Measurements from ENCODE around the gene ZNF429. TPM values are rescaled to one million over a fixed set of nuclear protein-coding genes. Genes with fewer than 3 reads are reported as not detected.

Gene ZNF429
- total and polyA plus RNA-seq, 2 donors from 2014 or later: 8.3 to 21.3 TPM

GRCh38 chr19:21491146-21491545 lies 14.3 kb upstream of the ZNF429 start:
- FAIRE-seq: no peak

GRCh38 chr19:21492947-21493906 lies 12.2 kb upstream of the ZNF429 start:
- Histone ChIP-seq H3K9me3 (ENCODE audit: control insufficient read depth in 2 of 3, insufficient read depth in 1 of 3, low read length in 3 of 3) (no peaks in the 10 kb centered on the region), H3K9ac (ENCODE audit: low read length in 3 of 3) (no peak overlapping the region), H3K4me1 (ENCODE audit: control insufficient read depth in 2 of 3, insufficient read depth in 2 of 3, low read depth in 1 of 3, low read length in 3 of 3) (no peaks in the 10 kb centered on the region), H3K27me3 (ENCODE audit: control insufficient read depth, insufficient read depth, low read length) (no peaks in the 10 kb centered on the region), H3K4me3 (ENCODE audit: low read length in 3 of 3) (no peak overlapping the region), H3K36me3 (ENCODE audit: control insufficient read depth in 2 of 3, insufficient read depth in 3 of 3, low read length in 3 of 3) (no peaks in the 10 kb centered on the region), H3K27ac (ENCODE audit: low read depth in 2 of 2, low read length in 2 of 2) (no peak overlapping the region)
- intact Hi-C loops (cut with DNase I): no loop called here
- no peak for DNase-seq
- TF ChIP-seq CTCF (IDR thresholded peaks at IDR 0.05; ENCODE audit: borderline replicate concordance, extremely low read depth, insufficient read depth): no peak
- no peak for FAIRE-seq

More at GRCh38 chr19:21491146-21491545, 14.3 kb upstream of the ZNF429 start:
- no peaks in the 10 kb centered on the region for H3K27me3 ChIP-seq (ENCODE audit: control insufficient read depth, insufficient read depth, low read length)
- no peaks in the 10 kb centered on the region for H3K9me3 ChIP-seq (ENCODE audit: control insufficient read depth in 2 of 3, insufficient read depth in 1 of 3, low read length in 3 of 3)
- H3K27ac ChIP-seq (ENCODE audit: low read depth in 2 of 2, low read length in 2 of 2): no peak overlapping the region
- no peak overlapping the region for H3K9ac ChIP-seq (ENCODE audit: low read length in 3 of 3)
- H3K4me3 ChIP-seq (ENCODE audit: low read length in 3 of 3): no peak overlapping the region
- no peak for DNase-seq
- no peaks in the 10 kb centered on the region for H3K4me1 ChIP-seq (ENCODE audit: control insufficient read depth in 2 of 3, insufficient read depth in 2 of 3, low read depth in 1 of 3, low read length in 3 of 3)
- no peak for TF ChIP-seq CTCF (IDR thresholded peaks at IDR 0.05; ENCODE audit: borderline replicate concordance, extremely low read depth, insufficient read depth)
- H3K36me3 ChIP-seq (ENCODE audit: control insufficient read depth in 2 of 3, insufficient read depth in 3 of 3, low read length in 3 of 3): no peaks in the 10 kb centered on the region
- intact Hi-C loops (cut with DNase I): no loop called here

- no peaks in the 10 kb centered on the region for H3K4me1 ChIP-seq (ENCODE audit: control insufficient read depth in 2 of 3, insufficient read depth in 2 of 3, low read depth in 1 of 3, low read length in 3 of 3)
- intact Hi-C loops (cut with DNase I): no loop called here
- FAIRE-seq (no peak), DNase-seq (no peak)
- no peak overlapping the region for H3K4me3 ChIP-seq (ENCODE audit: low read length in 3 of 3)
- H3K36me3 ChIP-seq (ENCODE audit: control insufficient read depth in 2 of 3, insufficient read depth in 3 of 3, low read length in 3 of 3): no peaks in the 10 kb centered on the region
- H3K27me3 ChIP-seq (ENCODE audit: control insufficient read depth, insufficient read depth, low read length): no peaks in the 10 kb centered on the region
- no peak overlapping the region for H3K27ac ChIP-seq (ENCODE audit: low read depth in 2 of 2, low read length in 2 of 2)
- no peak for TF ChIP-seq CTCF (IDR thresholded peaks at IDR 0.05; ENCODE audit: borderline replicate concordance, extremely low read depth, insufficient read depth)
- no peak overlapping the region for H3K9ac ChIP-seq (ENCODE audit: low read length in 3 of 3)
- H3K9me3 ChIP-seq (ENCODE audit: control insufficient read depth in 2 of 3, insufficient read depth in 1 of 3, low read length in 3 of 3): no peaks in the 10 kb centered on the region
Measured at GRCh38 chr19:21496876-21497275, 8.5 kb upstream of the ZNF429 start.

Measured in kidney (tissue), 14 donors.